ENCODE measurements around the gene MSRB3.

MSRB3 gene

GRCh38 chr12:65362234-65363031, 84.0 kb downstream of the MSRB3 start:
- no peak for FAIRE-seq
- DNase-seq (ENCODE audit: insufficient read length, low spot score): no peak
- no peak for TF ChIP-seq CTCF (IDR thresholded peaks at IDR 0.05; ENCODE audit: insufficient read depth, missing control alignments)

- TF ChIP-seq CTCF (IDR thresholded peaks at IDR 0.05; ENCODE audit: insufficient read depth, missing control alignments): no peak
- FAIRE-seq (no peak), DNase-seq (ENCODE audit: insufficient read length, low spot score) (no peak)
Measured at GRCh38 chr12:65364046-65364445, 85.6 kb downstream of the MSRB3 start.

- FAIRE-seq (no peak), DNase-seq (ENCODE audit: insufficient read length, low spot score) (no peak)
- TF ChIP-seq CTCF (IDR thresholded peaks at IDR 0.05; ENCODE audit: insufficient read depth, missing control alignments): no peak
Measured at GRCh38 chr12:65367396-65367795, 88.9 kb downstream of the MSRB3 start.

- DNase-seq (ENCODE audit: insufficient read length, low spot score) (no peak), FAIRE-seq (no peak)
- no peak for TF ChIP-seq CTCF (IDR thresholded peaks at IDR 0.05; ENCODE audit: insufficient read depth, missing control alignments)
Measured at GRCh38 chr12:65368055-65368454, 89.6 kb downstream of the MSRB3 start.

GRCh38 chr12:65372574-65372973, 94.1 kb downstream of the MSRB3 start:
- DNase-seq (ENCODE audit: insufficient read length, low spot score) (no peak), FAIRE-seq (no peak)
- no peak for TF ChIP-seq CTCF (IDR thresholded peaks at IDR 0.05; ENCODE audit: insufficient read depth, missing control alignments)

- no peak for TF ChIP-seq CTCF (IDR thresholded peaks at IDR 0.05; ENCODE audit: insufficient read depth, missing control alignments)
- DNase-seq (ENCODE audit: insufficient read length, low spot score) (no peak), FAIRE-seq (no peak)
Measured at GRCh38 chr12:65384240-65384639, 105.8 kb downstream of the MSRB3 start.

GRCh38 chr12:65387396-65387795, 108.9 kb downstream of the MSRB3 start:
- TF ChIP-seq CTCF (IDR thresholded peaks at IDR 0.05; ENCODE audit: insufficient read depth, missing control alignments): no peak
- FAIRE-seq: no peak

More at GRCh38 chr12:65387396-65387795, 108.9 kb downstream of the MSRB3 start:
- DNase-seq (ENCODE audit: insufficient read length, low spot score): no peak

All from D721Med (cell line).